Prostate gland (tissue), 2 donors: ENCODE results near the gene CTDSP1. TPM values are rescaled to one million over a fixed set of nuclear protein-coding genes. Genes with fewer than 3 reads are reported as not detected.

Experiments
- DNase-seq: peaks from one replicate; pipeline ENCODE4 v3.0.0-alpha.2; 2019; ENCODE audit warnings: low spot score
- H3K27ac ChIP-seq, 2 donors: fragments of 200-600 bp; sonication (generic); 2 replicates each; pipeline ENCODE4 v1.5.1; 2017 to 2019
- H3K27me3 ChIP-seq: fragments of 200-600 bp; sonication (generic); replicated peaks from 2 replicates; pipeline ENCODE4 v1.5.1; 2019; ENCODE audit not compliant: insufficient read depth
- H3K36me3 ChIP-seq, 2 donors: fragments of 200-600 bp; sonication (generic); 1 replicate in 1 of 2; 2 replicates in 1 of 2; pipeline versions ENCODE4 v1.5.1 to v1.8.1; 2017 to 2019
- H3K4me1 ChIP-seq: fragments of 200-600 bp; sonication (generic); replicated peaks from 2 replicates; pipeline ENCODE4 v1.5.1; 2019
- H3K4me3 ChIP-seq, 2 donors: fragments of 200-600 bp; sonication (generic); 2 replicates each; pipeline ENCODE4 v1.5.1; 2017 to 2019
- H3K9me3 ChIP-seq: fragments of 200-600 bp; sonication (generic); 2 replicates; pipeline ENCODE4 v1.5.1; 2017
- CTCF ChIP-seq, 4 experiments: fragments of 200-600 bp in 2 of 4; fragments of 450-650 bp in 2 of 4; sonication (generic) in 2 of 4; IDR thresholded peaks; 1 replicate in 3 of 4; 2 replicates in 1 of 4; pipeline ENCODE4 v1.5.1; 2016 to 2019; ENCODE audit warnings: antibody characterized with exemption in 4 of 4, mild to moderate bottlenecking in 2 of 4, moderate library complexity in 2 of 4
- POLR2A ChIP-seq: fragments of 450-650 bp; IDR thresholded peaks from one replicate; pipeline ENCODE4 v1.6.1; 2016; ENCODE audit warnings: antibody characterized with exemption, mild to moderate bottlenecking
- POLR2AphosphoS5 ChIP-seq: sonication (generic); formaldehyde crosslinking; IDR thresholded peaks from one replicate; pipeline ENCODE4 v1.6.1; 2017; ENCODE audit warnings: antibody characterized with exemption
- WGBS: methylation state at CpG from one replicate; pipeline ENCODE4 v1.1.5; 2018; 5-methylcytosine and 5-hydroxymethylcytosine counted together
- intact Hi-C: fragments of 100-400 bp; cut with DNase I; formaldehyde crosslinking; loops from one replicate; pipeline ENCODE4 v1.14.2; 2022
- total RNA-seq, 2 donors: library from RNA; depleted of rRNA; stranded (reverse); fragments of >200 nt; gene quantifications; one replicate each; pipeline ENCODE4 v1.1.0, GENCODE V29; 2016

The CTDSP1 gene
- total RNA-seq, 2 donors from 2014 or later = 145 to 180 TPM

- TF ChIP-seq POLR2A = no peak
- TF ChIP-seq CTCF (IDR thresholded peaks at IDR 0.05) = no peak
- no peak for TF ChIP-seq POLR2AphosphoS5
- DNase-seq = no peak
- Histone ChIP-seq H3K27ac (peak overlapping the region; percentile 99 to 100), H3K4me1 (peaks cover 27% of the 10 kb centered on the region), H3K9me3 (no peaks in the 10 kb centered on the region), H3K4me3 (peak overlapping the region; percentile 99 to 100), H3K27me3 (no peaks in the 10 kb centered on the region), H3K36me3 (peaks cover 7 to 24% of the 10 kb centered on the region in 2 donors)
- WGBS = 26% methylated on average over 24 of the region's 24 CpGs
- intact Hi-C loops = no loop called here
These were observed 1.5 kb downstream of the CTDSP1 start for GRCh38 chr2:218400930-218401881.

GRCh38 chr2:218401890-218402289, 2.2 kb downstream of the CTDSP1 start:
- Histone ChIP-seq H3K27me3 (no peaks in the 10 kb centered on the region), H3K36me3 (peaks cover 7 to 24% of the 10 kb centered on the region in 2 donors), H3K27ac (peak overlapping the region; percentile 99 to 100), H3K9me3 (no peaks in the 10 kb centered on the region), H3K4me1 (peaks cover 27% of the 10 kb centered on the region), H3K4me3 (peak overlapping the region in 1 of 2 donors; percentile 99)
- DNase-seq = no peak
- intact Hi-C loops = no loop called here
- TF ChIP-seq POLR2AphosphoS5 (no peak), CTCF (IDR thresholded peaks at IDR 0.05) (no peak), POLR2A (no peak)
- 57% methylated on average over 8 of the region's 9 CpGs for WGBS

GRCh38 chr2:218402491-218402901, 2.8 kb downstream of the CTDSP1 start:
- no peak for DNase-seq
- H3K4me1 ChIP-seq = peaks cover 25% of the 10 kb centered on the region
- no peak for TF ChIP-seq POLR2A
- TF ChIP-seq POLR2AphosphoS5 = no peak
- TF ChIP-seq CTCF (IDR thresholded peaks at IDR 0.05) = no peak
- H3K27me3 ChIP-seq = no peaks in the 10 kb centered on the region
- peak overlapping the region in 1 of 2 donors; percentile 99 for H3K4me3 ChIP-seq
- H3K36me3 ChIP-seq = peaks cover 7 to 24% of the 10 kb centered on the region in 2 donors
- peak overlapping the region; percentile 99 to 100 for H3K27ac ChIP-seq
- WGBS = 52% methylated on average over 8 of the region's 8 CpGs
- no peaks in the 10 kb centered on the region for H3K9me3 ChIP-seq
- intact Hi-C loops = no loop called here

- peaks cover 7 to 24% of the 10 kb centered on the region in 2 donors for H3K36me3 ChIP-seq
- WGBS = 75% methylated on average over 19 of the region's 26 CpGs
- H3K4me3 ChIP-seq = no peak overlapping the region
- intact Hi-C loops = no loop called here
- peaks cover 25% of the 10 kb centered on the region for H3K4me1 ChIP-seq
- no peak for DNase-seq
- no peaks in the 10 kb centered on the region for H3K27me3 ChIP-seq
- H3K27ac ChIP-seq = peak overlapping the region in 1 of 2 donors; percentile 99
- no peak for TF ChIP-seq CTCF (IDR thresholded peaks at IDR 0.05)
- TF ChIP-seq POLR2A = no peak
- TF ChIP-seq POLR2AphosphoS5 = no peak
- H3K9me3 ChIP-seq = no peaks in the 10 kb centered on the region
These were observed 3.3 kb downstream of the CTDSP1 start for GRCh38 chr2:218402911-218403411.
